Inferior parietal cortex (tissue), 1 donor: ENCODE data around the gene CCL20.
A peak's percentile ranks its signal among the peaks of the same experiment; 100 is the strongest.
"Not testable (repeated sequence)": the region's sequence is repeated elsewhere in the genome, so short reads cannot be mapped to it uniquely, and the experiment has no call there.

Experiments used
- DNase-seq: peaks from one replicate; pipeline ENCODE4 v3.0.0-alpha.2; 2016; ENCODE audit errors: extremely low spot score

The CCL20 gene

GRCh38 chr2:227834423-227834822 is 20.8 kb downstream of the CCL20 start:
- DNase-seq, result no peak

GRCh38 chr2:227834916-227835650 is 21.4 kb downstream of the CCL20 start:
- no peak for DNase-seq

GRCh38 chr2:227839339-227840129 is 25.9 kb downstream of the CCL20 start:
- DNase-seq, result not testable (repeated sequence)

GRCh38 chr2:227846831-227847230 is 33.2 kb downstream of the CCL20 start:
- DNase-seq, result no peak

- no peak for DNase-seq
Observed at GRCh38 chr2:227848146-227848545, 34.5 kb downstream of the CCL20 start.

GRCh38 chr2:227848586-227848985 is 34.9 kb downstream of the CCL20 start:
- no peak for DNase-seq

GRCh38 chr2:227849906-227850305 is 36.3 kb downstream of the CCL20 start:
- DNase-seq, result no peak

GRCh38 chr2:227853204-227853629 is 39.6 kb downstream of the CCL20 start:
- no peak for DNase-seq

GRCh38 chr2:227853765-227854271 is 40.2 kb downstream of the CCL20 start:
- no peak for DNase-seq

- DNase-seq, result no peak
Observed at GRCh38 chr2:227855440-227855839, 41.8 kb downstream of the CCL20 start.

GRCh38 chr2:227856697-227857096 is 43.1 kb downstream of the CCL20 start:
- no peak for DNase-seq

- peak; percentile 58 for DNase-seq
Observed at GRCh38 chr2:227860221-227860641, 46.6 kb downstream of the CCL20 start.

- no peak for DNase-seq
Observed at GRCh38 chr2:227861011-227861410, 47.4 kb downstream of the CCL20 start.

GRCh38 chr2:227862227-227862740 is 48.6 kb downstream of the CCL20 start:
- peak; percentile 61 for DNase-seq

- DNase-seq, result no peak
Observed at GRCh38 chr2:227862741-227863588, 49.3 kb downstream of the CCL20 start.

- peak; percentile 28 for DNase-seq
Observed at GRCh38 chr2:227864161-227864756, 50.6 kb downstream of the CCL20 start.

GRCh38 chr2:227865291-227865690 is 51.6 kb downstream of the CCL20 start:
- DNase-seq, result no peak
